ENCODE data around the gene AFAP1. TPM values are rescaled to one million over a fixed set of nuclear protein-coding genes. Genes with fewer than 3 reads are reported as not detected.
A peak's percentile ranks its signal among the peaks of the same experiment; 100 is the strongest.

The AFAP1 gene
- total RNA-seq, 1 donor from 2014 or later: 31.9 TPM

- Mint-ChIP-seq H3K9me3 (ENCODE audit: low read depth) (no peaks in the 10 kb centered on the region), H3K4me3 (ENCODE audit: low read depth) (no peak overlapping the region), H3K27ac (peak overlapping the region; percentile 76), H3K4me1 (ENCODE audit: low read depth) (peaks cover 22% of the 10 kb centered on the region), H3K27me3 (no peaks in the 10 kb centered on the region), H3K36me3 (ENCODE audit: insufficient read depth) (peaks cover 12% of the 10 kb centered on the region)
- TF ChIP-seq CTCF (IDR thresholded peaks at IDR 0.05; ENCODE audit: unreplicated experiment): no peak
- no peak for DNase-seq (ENCODE audit: low spot score, unreplicated experiment)
Measured at GRCh38 chr4:7822877-7823276, 116.8 kb downstream of the AFAP1 start.

GRCh38 chr4:7822137-7822505, 117.5 kb downstream of the AFAP1 start:
- Mint-ChIP-seq H3K27me3 (no peaks in the 10 kb centered on the region), H3K4me1 (ENCODE audit: low read depth) (peaks cover 22% of the 10 kb centered on the region), H3K36me3 (ENCODE audit: insufficient read depth) (peaks cover 12% of the 10 kb centered on the region), H3K9me3 (ENCODE audit: low read depth) (no peaks in the 10 kb centered on the region), H3K27ac (no peak overlapping the region), H3K4me3 (ENCODE audit: low read depth) (no peak overlapping the region)
- DNase-seq (ENCODE audit: low spot score, unreplicated experiment): no peak
- no peak for TF ChIP-seq CTCF (IDR thresholded peaks at IDR 0.05; ENCODE audit: unreplicated experiment)

GRCh38 chr4:7821245-7822136, 118.2 kb downstream of the AFAP1 start:
- Mint-ChIP-seq H3K36me3 (ENCODE audit: insufficient read depth) (peaks cover 14% of the 10 kb centered on the region), H3K27ac (no peak overlapping the region), H3K27me3 (no peaks in the 10 kb centered on the region), H3K4me3 (ENCODE audit: low read depth) (no peak overlapping the region), H3K4me1 (ENCODE audit: low read depth) (peaks cover 22% of the 10 kb centered on the region), H3K9me3 (ENCODE audit: low read depth) (no peaks in the 10 kb centered on the region)
- no peak for TF ChIP-seq CTCF (IDR thresholded peaks at IDR 0.05; ENCODE audit: unreplicated experiment)
- no peak for DNase-seq (ENCODE audit: low spot score, unreplicated experiment)

- H3K36me3 Mint-ChIP-seq (ENCODE audit: insufficient read depth): peaks cover 14% of the 10 kb centered on the region
- no peak overlapping the region for H3K27ac Mint-ChIP-seq
- no peak for DNase-seq (ENCODE audit: low spot score, unreplicated experiment)
- H3K27me3 Mint-ChIP-seq: no peaks in the 10 kb centered on the region
- H3K9me3 Mint-ChIP-seq (ENCODE audit: low read depth): no peaks in the 10 kb centered on the region
- H3K4me1 Mint-ChIP-seq (ENCODE audit: low read depth): peaks cover 22% of the 10 kb centered on the region
- no peak overlapping the region for H3K4me3 Mint-ChIP-seq (ENCODE audit: low read depth)
- no peak for TF ChIP-seq CTCF (IDR thresholded peaks at IDR 0.05; ENCODE audit: unreplicated experiment)
Measured at GRCh38 chr4:7820031-7820818, 119.4 kb downstream of the AFAP1 start.

GRCh38 chr4:7819446-7819845, 120.2 kb downstream of the AFAP1 start:
- Mint-ChIP-seq H3K4me3 (ENCODE audit: low read depth) (no peak overlapping the region), H3K36me3 (ENCODE audit: insufficient read depth) (peaks cover 17% of the 10 kb centered on the region), H3K9me3 (ENCODE audit: low read depth) (no peaks in the 10 kb centered on the region), H3K27me3 (no peaks in the 10 kb centered on the region), H3K4me1 (ENCODE audit: low read depth) (peaks cover 17% of the 10 kb centered on the region), H3K27ac (no peak overlapping the region)
- DNase-seq (ENCODE audit: low spot score, unreplicated experiment): no peak
- TF ChIP-seq CTCF (IDR thresholded peaks at IDR 0.05; ENCODE audit: unreplicated experiment): no peak
